Activated CD4-positive, alpha-beta memory T cell treated with anti-CD3 and anti-CD28 coated beads for 36 hours (primary cell): Measurements from ENCODE around the gene ALDH7A1. TPM values are rescaled to one million over a fixed set of nuclear protein-coding genes. Genes with fewer than 3 reads are reported as not detected.

Experiments used
- CTCF ChIA-PET: fragments of 350-600 bp; sonication (Branson Sonifier 250); formaldehyde crosslinking; loops from one replicate; lab custom pipeline; 2021; ENCODE audit warnings: antibody characterized with exemption, inconsistent platforms; lab: Charles Lee
- POLR2A ChIA-PET: fragments of 350-600 bp; sonication (Branson Sonifier 250); formaldehyde crosslinking; loops from one replicate; lab custom pipeline; 2021; ENCODE audit warnings: antibody characterized with exemption; lab: Charles Lee
- DNase-seq: peaks from one replicate; pipeline ENCODE4 v3.0.0-alpha.2; 2020
- H3K27ac Mint-ChIP-seq: one replicate; pipeline ENCODE4 v1.8.0; 2021; ENCODE audit warnings: mixed read lengths
- H3K27me3 Mint-ChIP-seq: one replicate; pipeline ENCODE4 v1.8.0; 2021; ENCODE audit warnings: mixed read lengths
- H3K36me3 Mint-ChIP-seq: one replicate; pipeline ENCODE4 v1.8.0; 2021; ENCODE audit warnings: mixed read lengths
- H3K4me1 Mint-ChIP-seq: one replicate; pipeline ENCODE4 v1.8.0; 2021; ENCODE audit warnings: low read depth, mixed read lengths
- H3K4me3 Mint-ChIP-seq: one replicate; pipeline ENCODE4 v1.8.0; 2021; ENCODE audit warnings: mild to moderate bottlenecking, mixed read lengths
- H3K9me3 Mint-ChIP-seq: one replicate; pipeline ENCODE4 v1.8.0; 2021; ENCODE audit warnings: mixed read lengths
- intact Hi-C: fragments of 100-400 bp; cut with micrococcal nuclease; formaldehyde crosslinking; loops from one replicate; pipeline ENCODE4 v1.15.1; 2023
- total RNA-seq, 2 experiments: library from RNA; stranded (reverse); gene quantifications; one replicate each; pipeline ENCODE4 v1.2.3, GENCODE V29; 2021

ALDH7A1 gene
- total RNA-seq, 2 experiments from 2014 or later: 5.3 to 5.7 TPM

DNA sequence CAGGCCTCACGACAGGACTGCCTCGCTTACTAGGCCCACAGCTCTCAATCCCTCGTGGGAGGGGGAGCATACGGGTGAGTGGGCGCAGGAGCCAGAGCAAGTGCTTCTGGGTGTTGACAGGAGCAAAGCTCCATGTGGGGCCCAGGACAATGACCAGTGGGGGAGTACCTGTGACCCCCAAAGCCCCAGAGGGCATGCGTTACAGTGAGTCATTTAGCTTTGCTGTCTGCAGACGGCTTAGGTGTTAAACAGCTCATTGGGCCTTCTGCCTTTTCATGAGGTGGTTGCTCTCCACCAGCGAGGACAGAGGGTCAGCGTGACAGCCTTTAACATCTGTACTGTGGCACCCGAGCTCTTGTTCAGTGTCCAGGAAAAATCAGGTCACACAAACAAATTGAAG, 93.6 kb downstream of the ALDH7A1 start:
- Mint-ChIP-seq H3K27me3 (no peaks in the 10 kb centered on the region), H3K27ac (no peak overlapping the region), H3K4me3 (no peak overlapping the region), H3K9me3 (no peaks in the 10 kb centered on the region), H3K4me1 (peaks cover 8% of the 10 kb centered on the region), H3K36me3 (no peaks in the 10 kb centered on the region)
- POLR2A ChIA-PET: no interaction called here
- no peak for DNase-seq
- intact Hi-C loops: loop anchor here (2.0 to 5.0 kb wide), 2 partner anchors 36 to 79 kb away; partner anchors contain the start of gene GRAMD2B
- CTCF ChIA-PET: interaction anchor here (0.6 to 4.5 kb wide), 15 partner anchors 13 to 163 kb away, joined by 3 to 94 read pairs (median 12); no protein-coding TSS in a partner anchor

DNA sequence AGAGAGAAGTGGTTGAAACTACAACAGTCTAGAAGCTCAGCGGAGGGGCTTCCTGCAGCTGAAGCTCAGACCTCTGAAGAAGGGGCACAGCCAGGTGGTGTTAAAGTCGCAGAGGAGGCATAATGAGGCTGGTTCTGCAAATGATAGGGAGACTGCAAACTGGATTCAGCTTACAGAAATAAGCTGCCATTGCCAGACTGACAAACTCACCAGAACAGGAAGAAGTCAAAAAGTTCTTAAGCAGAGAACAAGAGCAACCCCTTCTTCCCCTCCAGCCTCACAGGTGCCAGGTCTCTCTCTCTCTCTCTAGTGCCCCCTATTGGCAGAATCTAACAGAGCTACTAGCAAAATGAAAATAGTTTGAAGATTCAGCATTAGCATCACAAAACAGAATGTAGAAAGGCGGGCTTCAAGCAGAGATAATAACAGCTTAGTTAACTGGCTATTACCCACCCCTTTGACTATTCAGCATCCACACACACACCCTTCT, 95.1 kb downstream of the ALDH7A1 start:
- ChIA-PET CTCF (interaction anchor here (0.6 to 4.5 kb wide), 49 partner anchors 8 to 821 kb away, joined by 3 to 94 read pairs (median 5); partner anchors contain the start of genes GRAMD2B and PHAX), POLR2A (interaction anchor here (0.6 to 1.5 kb wide), 2 partner anchors 75 to 140 kb away, joined by 4 to 6 read pairs; no protein-coding TSS in a partner anchor)
- intact Hi-C loops: loop anchor here (1.0 to 5.0 kb wide), 4 partner anchors 37 to 161 kb away; partner anchors contain the start of gene GRAMD2B
- peak; percentile 22 for DNase-seq
- H3K4me3 Mint-ChIP-seq: no peak overlapping the region
- no peak overlapping the region for H3K27ac Mint-ChIP-seq
- H3K9me3 Mint-ChIP-seq: no peaks in the 10 kb centered on the region
- H3K27me3 Mint-ChIP-seq: no peaks in the 10 kb centered on the region
- no peaks in the 10 kb centered on the region for H3K36me3 Mint-ChIP-seq
- peaks cover 8% of the 10 kb centered on the region for H3K4me1 Mint-ChIP-seq

DNA sequence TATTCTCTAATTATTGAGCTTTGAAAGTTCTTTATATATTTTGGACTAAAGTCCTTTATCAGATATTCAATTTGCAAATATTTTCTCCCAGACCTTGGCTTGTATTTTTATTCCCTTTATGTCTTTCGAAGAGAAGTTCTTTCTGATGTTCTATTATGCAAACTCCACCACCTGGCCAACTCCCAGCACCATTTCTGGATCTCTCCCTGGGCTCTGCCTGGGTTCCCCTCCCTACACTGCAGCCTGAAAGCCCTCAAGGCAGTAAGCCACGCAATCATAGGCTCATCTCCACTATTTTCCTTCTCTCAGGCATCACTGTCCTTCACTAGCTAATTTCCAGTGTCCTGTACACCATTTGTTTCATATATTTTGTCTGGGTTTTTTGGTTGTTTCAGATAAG, 95.7 kb downstream of the ALDH7A1 start:
- Mint-ChIP-seq H3K9me3 (no peaks in the 10 kb centered on the region), H3K4me3 (no peak overlapping the region), H3K27me3 (no peaks in the 10 kb centered on the region), H3K36me3 (no peaks in the 10 kb centered on the region), H3K27ac (no peak overlapping the region), H3K4me1 (peaks cover 8% of the 10 kb centered on the region)
- intact Hi-C loops: no loop called here
- ChIA-PET CTCF (interaction anchor here (0.6 to 4.5 kb wide), 35 partner anchors 8 to 161 kb away, joined by 3 to 94 read pairs (median 7); partner anchors contain the start of genes GRAMD2B and PHAX), POLR2A (interaction anchor here (0.6 to 1.5 kb wide), 2 partner anchors 75 to 139 kb away, joined by 4 to 6 read pairs; no protein-coding TSS in a partner anchor)
- no peak for DNase-seq

DNA sequence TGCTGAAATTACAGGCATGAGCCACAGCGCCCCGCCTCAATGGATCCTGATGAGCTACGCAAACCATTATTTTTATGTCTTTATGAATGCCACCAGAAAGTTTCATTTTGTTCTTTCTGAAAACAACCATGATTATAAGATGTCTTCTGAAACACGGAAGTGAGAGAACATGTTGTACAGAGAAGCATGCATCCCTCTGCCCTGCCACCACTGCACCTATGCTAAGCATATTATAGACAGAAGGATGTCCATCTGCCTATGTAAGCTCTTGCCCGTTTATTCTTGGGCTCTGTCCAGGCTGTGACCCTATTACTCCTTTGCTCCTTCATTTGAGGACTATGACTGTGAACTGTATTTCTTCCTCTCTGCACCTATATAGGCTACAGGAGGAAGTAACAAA, 97.5 kb downstream of the ALDH7A1 start:
- H3K9me3 Mint-ChIP-seq: no peaks in the 10 kb centered on the region
- intact Hi-C loops: no loop called here
- no peaks in the 10 kb centered on the region for H3K36me3 Mint-ChIP-seq
- no peak overlapping the region for H3K4me3 Mint-ChIP-seq
- ChIA-PET CTCF (interaction anchor here (4.5 kb wide), 1 partner anchor 159 kb away, joined by 40 read pairs; no protein-coding TSS in a partner anchor), POLR2A (no interaction called here)
- H3K4me1 Mint-ChIP-seq: peaks cover 5% of the 10 kb centered on the region
- DNase-seq: no peak
- H3K27ac Mint-ChIP-seq: no peak overlapping the region
- H3K27me3 Mint-ChIP-seq: no peaks in the 10 kb centered on the region

DNA sequence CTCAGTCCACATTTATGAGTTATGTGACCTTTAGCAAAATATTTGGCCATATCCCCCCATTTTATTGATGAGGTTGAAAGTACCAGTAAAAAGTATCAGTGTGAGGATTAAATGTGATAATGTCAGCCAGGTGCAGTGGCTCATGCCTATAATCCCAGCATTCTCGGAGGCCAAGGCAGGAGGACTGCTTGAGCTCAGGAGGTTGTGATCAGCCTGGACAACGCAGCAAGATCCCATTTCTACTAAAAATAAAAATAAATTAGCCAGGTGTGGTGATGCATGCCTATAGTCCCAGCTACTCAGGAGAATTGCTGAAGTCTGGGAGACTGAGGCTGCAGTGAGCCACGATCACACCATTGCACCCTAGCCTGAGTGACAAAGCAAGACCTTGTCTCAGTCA, 100.6 kb downstream of the ALDH7A1 start:
- DNase-seq: no peak
- H3K27ac Mint-ChIP-seq: no peak overlapping the region
- no peaks in the 10 kb centered on the region for H3K4me1 Mint-ChIP-seq
- ChIA-PET POLR2A (no interaction called here), CTCF (no interaction called here)
- intact Hi-C loops: no loop called here
- no peaks in the 10 kb centered on the region for H3K27me3 Mint-ChIP-seq
- no peak overlapping the region for H3K4me3 Mint-ChIP-seq
- H3K9me3 Mint-ChIP-seq: no peaks in the 10 kb centered on the region
- H3K36me3 Mint-ChIP-seq: peaks cover 2% of the 10 kb centered on the region

DNA sequence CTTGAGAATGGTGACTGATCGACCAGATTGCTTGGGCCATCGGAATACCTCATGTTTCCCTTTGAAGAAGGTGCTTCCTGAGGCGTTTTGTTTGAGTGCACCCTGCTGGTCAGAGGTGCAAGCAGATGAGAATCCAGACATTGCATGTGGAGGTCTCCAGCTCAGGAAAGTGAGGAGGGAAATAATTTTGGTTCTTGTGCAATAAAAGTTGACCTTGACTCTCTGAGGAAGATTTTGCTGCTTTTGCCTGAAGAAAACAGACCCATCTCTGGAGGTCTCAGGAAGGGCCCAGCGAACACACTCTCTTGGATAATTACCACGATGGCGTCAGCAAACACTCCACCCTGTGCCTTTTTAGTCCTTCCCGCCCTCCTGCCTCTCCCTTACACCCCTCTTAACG, 102.1 kb downstream of the ALDH7A1 start:
- H3K27ac Mint-ChIP-seq: no peak overlapping the region
- no peaks in the 10 kb centered on the region for H3K27me3 Mint-ChIP-seq
- no peaks in the 10 kb centered on the region for H3K4me1 Mint-ChIP-seq
- H3K36me3 Mint-ChIP-seq: peaks cover 4% of the 10 kb centered on the region
- ChIA-PET POLR2A (no interaction called here), CTCF (interaction anchor here (0.8 kb wide), 1 partner anchor 143 kb away, joined by 4 read pairs; no protein-coding TSS in a partner anchor)
- no peak overlapping the region for H3K4me3 Mint-ChIP-seq
- DNase-seq: no peak
- intact Hi-C loops: loop anchor here (1.0 kb wide), 1 partner anchor 139 kb away; no protein-coding TSS in a partner anchor
- H3K9me3 Mint-ChIP-seq: no peaks in the 10 kb centered on the region

DNA sequence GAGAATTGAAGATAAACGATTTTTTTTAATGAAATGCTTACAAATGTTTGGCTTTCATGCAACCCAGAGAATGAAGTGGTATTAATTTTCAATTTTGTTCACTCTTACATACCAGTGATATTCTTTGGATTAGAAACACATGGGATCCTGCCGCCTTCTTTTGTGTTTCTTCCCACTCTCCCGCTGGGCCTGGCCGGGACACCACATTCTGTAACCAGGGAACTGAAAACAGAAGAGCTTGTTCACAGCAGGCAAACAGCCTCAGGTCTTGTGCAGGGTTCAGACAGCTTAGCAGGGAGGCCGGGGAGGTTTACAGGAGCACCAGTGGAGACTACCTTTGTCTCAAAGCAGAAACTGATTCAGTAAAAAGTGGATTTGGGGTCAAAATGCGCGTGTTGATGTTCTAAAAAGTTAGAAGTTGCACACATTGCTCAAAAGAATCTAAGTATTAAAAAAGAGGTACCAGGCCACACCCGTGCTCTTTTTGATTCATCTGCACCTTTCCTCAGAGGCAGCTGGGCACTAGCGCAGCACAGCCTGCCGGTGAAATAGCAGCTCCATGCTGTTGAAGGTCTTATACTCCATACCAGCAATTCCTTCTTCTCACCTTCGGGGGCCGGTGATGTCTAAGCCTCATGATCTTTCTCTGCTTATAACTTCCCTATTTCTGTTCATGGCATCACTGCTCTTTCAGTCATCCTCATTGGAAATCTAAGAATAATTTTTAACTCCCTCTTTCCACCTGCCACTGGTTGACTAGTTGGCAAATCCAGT, 104.7 kb downstream of the ALDH7A1 start:
- ChIA-PET POLR2A (no interaction called here), CTCF (interaction anchor here (1.0 to 4.4 kb wide), 3 partner anchors 10 to 137 kb away, joined by 4 to 37 read pairs (median 9); no protein-coding TSS in a partner anchor)
- Mint-ChIP-seq H3K4me3 (no peak overlapping the region), H3K27me3 (no peaks in the 10 kb centered on the region), H3K9me3 (no peaks in the 10 kb centered on the region), H3K27ac (no peak overlapping the region), H3K36me3 (peaks cover 16% of the 10 kb centered on the region), H3K4me1 (no peaks in the 10 kb centered on the region)
- intact Hi-C loops: no loop called here
- DNase-seq: no peak

DNA sequence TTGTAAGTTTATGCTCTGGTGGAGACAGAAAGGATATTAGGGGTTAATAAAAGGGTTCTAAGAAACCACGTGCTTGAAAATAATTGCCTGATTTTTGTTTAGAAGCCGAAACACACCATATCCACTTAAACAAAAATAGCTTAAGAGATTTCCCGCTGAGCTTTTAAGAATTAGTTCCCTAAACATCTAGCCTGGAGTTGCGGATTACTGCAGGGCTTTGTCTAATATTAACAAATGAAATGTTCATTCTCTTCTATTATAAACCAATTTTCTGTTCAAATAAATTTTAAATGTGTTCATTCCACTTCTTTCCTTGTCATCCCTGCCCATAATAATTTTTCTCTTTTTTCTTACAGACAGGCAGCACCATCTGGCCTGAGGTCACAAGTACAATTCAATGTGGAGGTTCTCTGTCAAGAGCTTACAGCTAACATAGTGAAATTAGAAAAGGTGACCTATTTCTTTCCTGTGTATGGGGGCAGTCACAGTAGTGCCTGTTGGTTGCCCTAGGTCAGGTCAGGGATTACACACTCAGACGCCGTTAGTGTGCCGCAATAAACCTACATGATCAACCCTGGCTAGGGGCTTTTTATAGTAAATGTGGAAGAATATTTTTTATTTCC, 106.5 kb downstream of the ALDH7A1 start:
- no peaks in the 10 kb centered on the region for H3K27me3 Mint-ChIP-seq
- H3K4me3 Mint-ChIP-seq: no peak overlapping the region
- H3K4me1 Mint-ChIP-seq: no peaks in the 10 kb centered on the region
- ChIA-PET CTCF (interaction anchor here (0.7 to 4.4 kb wide), 3 partner anchors 12 to 150 kb away, joined by 3 to 37 read pairs (median 9); no protein-coding TSS in a partner anchor), POLR2A (no interaction called here)
- peaks cover 20% of the 10 kb centered on the region for H3K36me3 Mint-ChIP-seq
- intact Hi-C loops: no loop called here
- H3K9me3 Mint-ChIP-seq: no peaks in the 10 kb centered on the region
- no peak for DNase-seq
- no peak overlapping the region for H3K27ac Mint-ChIP-seq

DNA sequence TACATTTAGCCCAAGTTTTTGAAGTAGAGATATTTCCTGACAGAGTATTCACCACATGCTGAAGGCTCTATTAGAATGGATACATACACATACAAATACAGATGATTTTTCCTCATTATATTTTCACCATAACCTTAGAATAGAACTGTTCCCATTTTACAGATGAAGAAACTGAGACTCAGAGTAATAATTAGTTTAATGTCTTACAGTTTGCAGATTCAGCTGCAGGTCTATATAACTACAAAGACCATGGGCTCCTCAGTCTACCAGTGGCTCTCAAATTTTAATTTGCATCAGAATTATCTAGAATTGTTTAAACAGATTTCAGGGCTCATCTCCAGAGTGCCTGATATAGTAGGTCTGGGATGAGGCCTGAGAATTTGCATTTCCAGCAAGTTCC, 107.4 kb downstream of the ALDH7A1 start:
- Mint-ChIP-seq H3K9me3 (no peaks in the 10 kb centered on the region), H3K4me1 (no peaks in the 10 kb centered on the region), H3K36me3 (peaks cover 27% of the 10 kb centered on the region), H3K27me3 (no peaks in the 10 kb centered on the region), H3K27ac (no peak overlapping the region), H3K4me3 (no peak overlapping the region)
- CTCF ChIA-PET: interaction anchor here (0.7 to 4.4 kb wide), 2 partner anchors 13 to 149 kb away, joined by 3 to 37 read pairs; no protein-coding TSS in a partner anchor
- POLR2A ChIA-PET: no interaction called here
- no peak for DNase-seq
- intact Hi-C loops: no loop called here

DNA sequence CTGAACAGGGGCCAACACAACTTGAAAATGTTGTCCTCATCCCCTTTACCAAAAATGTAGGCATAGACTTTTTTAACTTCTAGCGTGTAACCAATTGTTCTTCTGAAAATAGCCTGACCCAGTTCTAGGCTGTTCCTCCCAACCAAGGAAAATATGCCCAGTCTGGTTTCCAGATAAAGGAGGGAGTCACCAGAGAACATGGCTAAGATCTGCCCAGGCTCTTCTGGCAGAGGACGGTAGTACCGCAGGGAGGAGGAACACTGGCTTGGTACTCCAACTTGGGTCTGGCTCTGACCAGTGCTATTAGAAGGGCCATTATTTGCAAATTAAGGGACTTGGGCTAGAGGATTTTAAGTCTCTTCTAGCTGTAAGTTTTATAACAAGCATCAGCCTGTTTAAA, 108.7 kb downstream of the ALDH7A1 start:
- DNase-seq: no peak
- no peaks in the 10 kb centered on the region for H3K9me3 Mint-ChIP-seq
- no peaks in the 10 kb centered on the region for H3K4me1 Mint-ChIP-seq
- POLR2A ChIA-PET: no interaction called here
- no peak overlapping the region for H3K4me3 Mint-ChIP-seq
- CTCF ChIA-PET: no interaction called here
- intact Hi-C loops: no loop called here
- no peaks in the 10 kb centered on the region for H3K27me3 Mint-ChIP-seq
- H3K27ac Mint-ChIP-seq: no peak overlapping the region
- peaks cover 27% of the 10 kb centered on the region for H3K36me3 Mint-ChIP-seq

DNA sequence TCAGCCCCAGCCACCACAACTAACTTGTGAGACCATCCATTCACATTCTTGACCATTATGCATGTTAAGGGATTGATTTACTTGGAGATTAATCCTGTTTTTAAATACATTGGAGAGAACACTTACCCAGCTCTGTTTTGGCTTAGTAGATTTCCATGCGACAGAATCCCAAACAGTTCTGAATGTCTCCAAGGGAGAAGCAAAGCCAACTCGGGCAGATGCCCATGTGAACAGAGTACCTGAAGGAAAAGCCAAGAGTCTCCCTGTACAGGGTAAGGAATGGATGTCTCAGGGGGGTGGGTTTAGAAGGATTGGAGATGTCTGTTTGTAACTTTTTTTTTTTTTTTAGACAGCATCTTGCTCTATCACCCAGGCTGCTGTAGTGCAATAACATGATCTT, 110.8 kb downstream of the ALDH7A1 start:
- ChIA-PET CTCF (interaction anchor here (0.7 kb wide), 1 partner anchor 15 kb away, joined by 3 read pairs; no protein-coding TSS in a partner anchor), POLR2A (no interaction called here)
- no peaks in the 10 kb centered on the region for H3K4me1 Mint-ChIP-seq
- intact Hi-C loops: no loop called here
- H3K36me3 Mint-ChIP-seq: peaks cover 33% of the 10 kb centered on the region
- H3K27ac Mint-ChIP-seq: no peak overlapping the region
- no peak for DNase-seq
- no peaks in the 10 kb centered on the region for H3K9me3 Mint-ChIP-seq
- no peak overlapping the region for H3K4me3 Mint-ChIP-seq
- H3K27me3 Mint-ChIP-seq: no peaks in the 10 kb centered on the region

DNA sequence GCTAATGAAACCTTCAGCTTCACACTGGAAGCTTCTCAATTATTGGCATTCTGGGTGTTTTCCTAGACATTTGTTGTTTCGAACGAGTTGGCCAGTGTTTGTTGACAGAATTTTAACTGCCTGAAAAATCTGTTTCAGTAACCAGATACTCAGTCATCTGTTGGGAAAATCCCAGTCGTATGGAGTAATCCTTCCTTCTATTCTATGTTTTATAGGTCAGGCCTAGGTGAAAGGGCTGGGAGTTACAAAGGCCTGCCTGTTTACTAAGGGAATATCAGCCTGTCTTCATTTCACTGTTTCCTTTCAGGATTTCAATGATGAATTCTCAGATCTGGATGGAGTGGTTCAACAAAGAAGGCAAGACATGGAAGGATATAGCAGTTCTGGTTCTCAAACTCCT, 111.9 kb downstream of the ALDH7A1 start:
- no peak for DNase-seq
- Mint-ChIP-seq H3K4me3 (no peak overlapping the region), H3K4me1 (no peaks in the 10 kb centered on the region), H3K27ac (no peak overlapping the region), H3K36me3 (peaks cover 31% of the 10 kb centered on the region), H3K9me3 (no peaks in the 10 kb centered on the region), H3K27me3 (no peaks in the 10 kb centered on the region)
- intact Hi-C loops: no loop called here
- CTCF ChIA-PET: interaction anchor here (0.7 kb wide), 1 partner anchor 144 kb away, joined by 3 read pairs; no protein-coding TSS in a partner anchor
- POLR2A ChIA-PET: no interaction called here
